Smooth muscle cell (in vitro differentiated cells): ENCODE data around the gene ZNF484. TPM values are rescaled to one million over a fixed set of nuclear protein-coding genes. Genes with fewer than 3 reads are reported as not detected.
"Not testable (repeated sequence)": the region's sequence is repeated elsewhere in the genome, so short reads cannot be mapped to it uniquely, and the experiment has no call there.

ENCODE experiments used
- DNase-seq: peaks from one replicate; lab custom pipeline; 2025; ENCODE audit not compliant: unreplicated experiment; lab: John Stamatoyannopoulos, UW
- H2AFZ ChIP-seq: fragments of 200-600 bp; sonication (generic); 2 replicates; pipeline ENCODE4 v1.6.0; 2016; ENCODE audit warnings: antibody characterized with exemption, low read depth, mild to moderate bottlenecking
- H3F3A ChIP-seq: fragments of 200-600 bp; sonication (generic); 2 replicates; pipeline ENCODE4 v1.6.0; 2017; ENCODE audit warnings: antibody characterized with exemption, low read depth
- H3K27ac ChIP-seq: fragments of 200-600 bp; sonication (generic); 2 replicates; pipeline ENCODE4 v1.5.1; 2016; ENCODE audit warnings: low read depth, mild to moderate bottlenecking
- H3K27me3 ChIP-seq: fragments of 200-600 bp; sonication (generic); 2 replicates; pipeline ENCODE4 v1.6.1; 2016; ENCODE audit warnings: low read depth, mild to moderate bottlenecking
- H3K36me3 ChIP-seq: fragments of 200-600 bp; sonication (generic); 2 replicates; pipeline ENCODE4 v1.5.1; 2016; ENCODE audit warnings: low read depth
- H3K4me1 ChIP-seq: fragments of 200-600 bp; sonication (generic); 2 replicates; pipeline ENCODE4 v1.5.1; 2016; ENCODE audit warnings: low read depth
- H3K4me2 ChIP-seq: fragments of 200-600 bp; sonication (generic); 2 replicates; pipeline ENCODE4 v1.6.0; 2016; ENCODE audit warnings: mild to moderate bottlenecking
- H3K4me3 ChIP-seq: fragments of 200-600 bp; sonication (generic); 2 replicates; pipeline ENCODE4 v1.5.1; 2016; ENCODE audit warnings: mild to moderate bottlenecking
- H3K79me2 ChIP-seq: fragments of 200-600 bp; sonication (generic); 2 replicates; pipeline ENCODE4 v1.6.0; 2016; ENCODE audit warnings: low read depth, mild to moderate bottlenecking
- H3K9ac ChIP-seq: fragments of 200-600 bp; sonication (generic); 2 replicates; pipeline ENCODE4 v1.6.0; 2016; ENCODE audit warnings: low read depth
- H3K9me3 ChIP-seq: fragments of 200-600 bp; sonication (generic); replicated peaks from 2 replicates; pipeline ENCODE4 v1.5.1; 2016; ENCODE audit warnings: low read depth
- H4K20me1 ChIP-seq: fragments of 200-600 bp; sonication (generic); 2 replicates; pipeline ENCODE4 v1.6.0; 2016; ENCODE audit warnings: low read depth
- WGBS: methylation state at CpG from one replicate; pipeline ENCODE4 v1.1.7; 2016; ENCODE audit warnings: low lambda C conversion rate; 5-methylcytosine and 5-hydroxymethylcytosine counted together
- polyA plus RNA-seq: library from polyadenylated mRNA; unstranded; fragments of >200 nt; fragmentation: Nextera tagmentation; extraction: Ambion mirVana; gene quantifications from 2 replicates; pipeline ENCODE4 v1.2.1, GENCODE V29; 2016
- total RNA-seq: library from RNA; depleted of rRNA; stranded (reverse); fragments of >200 nt; gene quantifications from 2 replicates; pipeline ENCODE4 v1.2.3, GENCODE V29; 2014
- TF ChIP-seq, protein P1 (sequence below): fragments of 200-600 bp; sonication (generic); IDR thresholded peaks from 2 replicates; pipeline ENCODE4 v1.5.1; 2017; ENCODE audit warnings: borderline replicate concordance, mild to moderate bottlenecking, antibody characterized with exemption; ENCODE audit not compliant: insufficient read depth, poor library complexity, severe bottlenecking

The ZNF484 gene
- total and polyA plus RNA-seq, 2 experiments from 2014 or later: 2.3 to 12.9 TPM

- TF ChIP-seq, protein P1, sequence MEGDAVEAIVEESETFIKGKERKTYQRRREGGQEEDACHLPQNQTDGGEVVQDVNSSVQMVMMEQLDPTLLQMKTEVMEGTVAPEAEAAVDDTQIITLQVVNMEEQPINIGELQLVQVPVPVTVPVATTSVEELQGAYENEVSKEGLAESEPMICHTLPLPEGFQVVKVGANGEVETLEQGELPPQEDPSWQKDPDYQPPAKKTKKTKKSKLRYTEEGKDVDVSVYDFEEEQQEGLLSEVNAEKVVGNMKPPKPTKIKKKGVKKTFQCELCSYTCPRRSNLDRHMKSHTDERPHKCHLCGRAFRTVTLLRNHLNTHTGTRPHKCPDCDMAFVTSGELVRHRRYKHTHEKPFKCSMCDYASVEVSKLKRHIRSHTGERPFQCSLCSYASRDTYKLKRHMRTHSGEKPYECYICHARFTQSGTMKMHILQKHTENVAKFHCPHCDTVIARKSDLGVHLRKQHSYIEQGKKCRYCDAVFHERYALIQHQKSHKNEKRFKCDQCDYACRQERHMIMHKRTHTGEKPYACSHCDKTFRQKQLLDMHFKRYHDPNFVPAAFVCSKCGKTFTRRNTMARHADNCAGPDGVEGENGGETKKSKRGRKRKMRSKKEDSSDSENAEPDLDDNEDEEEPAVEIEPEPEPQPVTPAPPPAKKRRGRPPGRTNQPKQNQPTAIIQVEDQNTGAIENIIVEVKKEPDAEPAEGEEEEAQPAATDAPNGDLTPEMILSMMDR: no peak
These were observed 2.5 kb downstream of the ZNF484 start for GRCh38 chr9:92875373-92875772.

GRCh38 chr9:92870289-92870688 lies 7.5 kb downstream of the ZNF484 start:
- WGBS: 97% methylated on average over 2 of the region's 2 CpGs

More at GRCh38 chr9:92875373-92875772, 2.5 kb downstream of the ZNF484 start:
- H2AFZ ChIP-seq: no peak overlapping the region
- DNase-seq: no peak
- no peaks in the 10 kb centered on the region for H3K36me3 ChIP-seq
- H3K4me2 ChIP-seq: no peak overlapping the region
- peaks cover 56% of the 10 kb centered on the region for H3K79me2 ChIP-seq
- no peaks in the 10 kb centered on the region for H3K27me3 ChIP-seq
- no peak overlapping the region for H3K9ac ChIP-seq
- H3F3A ChIP-seq: no peaks in the 10 kb centered on the region
- H3K4me3 ChIP-seq: no peak overlapping the region
- no CpG with 5 or more reads among the region's 1 CpG for WGBS
- H4K20me1 ChIP-seq: peaks cover 17% of the 10 kb centered on the region
- peaks cover 14% of the 10 kb centered on the region for H3K4me1 ChIP-seq
- no peak overlapping the region for H3K27ac ChIP-seq
- H3K9me3 ChIP-seq: no peaks in the 10 kb centered on the region

GRCh38 chr9:92866600-92866999 lies 11.2 kb downstream of the ZNF484 start:
- not testable (repeated sequence) for H3K4me3 ChIP-seq, H3K27ac ChIP-seq, H3K4me2 ChIP-seq, DNase-seq, H3K9me3 ChIP-seq, H3K27me3 ChIP-seq, H3K4me1 ChIP-seq, H3F3A ChIP-seq, H3K9ac ChIP-seq, H2AFZ ChIP-seq
- Histone ChIP-seq H4K20me1 (peaks cover 59% of the 10 kb centered on the region), H3K79me2 (peaks cover 53% of the 10 kb centered on the region), H3K36me3 (peaks cover 10% of the 10 kb centered on the region)
- WGBS: 91% methylated on average over 2 of the region's 2 CpGs

More at GRCh38 chr9:92870289-92870688, 7.5 kb downstream of the ZNF484 start:
- no peak overlapping the region for H3K27ac ChIP-seq
- H3K4me2 ChIP-seq: no peak overlapping the region
- DNase-seq: no peak
- H3F3A ChIP-seq: no peaks in the 10 kb centered on the region
- H2AFZ ChIP-seq: no peak overlapping the region
- no peak overlapping the region for H3K4me3 ChIP-seq
- no peaks in the 10 kb centered on the region for H3K9me3 ChIP-seq
- peaks cover 10% of the 10 kb centered on the region for H3K36me3 ChIP-seq
- H3K9ac ChIP-seq: no peak overlapping the region
- peaks cover 41% of the 10 kb centered on the region for H4K20me1 ChIP-seq
- H3K4me1 ChIP-seq: no peaks in the 10 kb centered on the region
- TF ChIP-seq, protein P1: no peak
- H3K27me3 ChIP-seq: no peaks in the 10 kb centered on the region
- peaks cover 60% of the 10 kb centered on the region for H3K79me2 ChIP-seq

GRCh38 chr9:92864152-92864551 lies 13.7 kb downstream of the ZNF484 start:
- WGBS: 87% methylated on average over 5 of the region's 5 CpGs
- no peak overlapping the region for H2AFZ ChIP-seq
- peaks cover 51% of the 10 kb centered on the region for H4K20me1 ChIP-seq
- H3K27me3 ChIP-seq: no peaks in the 10 kb centered on the region
- DNase-seq: no peak
- H3K4me2 ChIP-seq: no peak overlapping the region
- no peaks in the 10 kb centered on the region for H3K4me1 ChIP-seq
- TF ChIP-seq, protein P1: no peak
- no peak overlapping the region for H3K27ac ChIP-seq
- peaks cover 49% of the 10 kb centered on the region for H3K79me2 ChIP-seq
- no peaks in the 10 kb centered on the region for H3F3A ChIP-seq
- no peaks in the 10 kb centered on the region for H3K9me3 ChIP-seq
- no peak overlapping the region for H3K4me3 ChIP-seq
- H3K36me3 ChIP-seq: peaks cover 15% of the 10 kb centered on the region
- H3K9ac ChIP-seq: no peak overlapping the region
